IMR-90 (cell line): Measurements from ENCODE around the gene G3BP1. TPM values are rescaled to one million over a fixed set of nuclear protein-coding genes. Genes with fewer than 3 reads are reported as not detected.

Experiments
- ATAC-seq: fragments of 200-7000 bp; cut with Tn5 transposase; 2 replicates; pipeline ENCODE4 v1.9.1; 2020; ENCODE audit warnings: low read depth, mild to moderate bottlenecking, moderate library complexity
- BruUV-seq: library from RNA; stranded (reverse); fragments of 400-500 nt; replicated peaks from 2 replicates; lab custom pipeline; 2021; lab: Mats Ljungman, UMichigan
- CTCF ChIA-PET: fragments of 300-600 bp; formaldehyde crosslinking; extraction: SDS; loops from one replicate; lab custom pipeline; 2021; ENCODE audit warnings: antibody characterized with exemption; lab: Yijun Ruan, JAX
- POLR2A ChIA-PET: fragments of 300-600 bp; sonication (Branson Sonifier 250); formaldehyde crosslinking; loops from one replicate; lab custom pipeline; 2022; ENCODE audit warnings: antibody characterized with exemption; ENCODE audit not compliant: unreplicated experiment; lab: Charles Lee
- DNase-seq: peaks from one replicate; pipeline ENCODE4 v3.0.0; 2013
- H2AFZ ChIP-seq: replicated peaks from 2 replicates; pipeline ENCODE3; 2013; ENCODE audit warnings: low read length, mild to moderate bottlenecking; ENCODE audit not compliant: poor library complexity
- H2AK5ac ChIP-seq: 2 replicates; pipeline ENCODE4 v1.6.1; 2013; ENCODE audit warnings: low read depth, low read length, inconsistent platforms
- H2AK9ac ChIP-seq: replicated peaks from 2 replicates; pipeline ENCODE3; 2013; ENCODE audit warnings: mild to moderate bottlenecking, low read depth, low read length, moderate library complexity; ENCODE audit not compliant: poor library complexity
- H2BK120ac ChIP-seq: 2 replicates; pipeline ENCODE4 v1.6.1; 2013; ENCODE audit warnings: low read depth, low read length, inconsistent platforms
- H2BK15ac ChIP-seq: 3 replicates; pipeline ENCODE4 v1.6.1; 2013; ENCODE audit warnings: low read depth, low read length, inconsistent platforms
- H2BK20ac ChIP-seq: 2 replicates; pipeline ENCODE4 v1.6.1; 2013; ENCODE audit warnings: low read depth, mild to moderate bottlenecking, inconsistent platforms, low read length, moderate library complexity
- H2BK5ac ChIP-seq: 2 replicates; pipeline ENCODE4 v1.6.1; 2013; ENCODE audit warnings: mild to moderate bottlenecking, low read depth, low read length, inconsistent platforms; ENCODE audit not compliant: poor library complexity, severe bottlenecking
- H3K14ac ChIP-seq: replicated peaks from 2 replicates; pipeline ENCODE4 v1.6.1; 2013; ENCODE audit warnings: low read depth, low read length, inconsistent platforms
- H3K18ac ChIP-seq: 2 replicates; pipeline ENCODE4 v1.6.1; 2013; ENCODE audit warnings: low read depth, low read length, control low read depth
- H3K23ac ChIP-seq: 2 replicates; pipeline ENCODE4 v1.6.1; 2013; ENCODE audit warnings: low read depth, low read length, inconsistent platforms
- H3K27ac ChIP-seq: 2 replicates; pipeline ENCODE4 v1.5.1; 2013; ENCODE audit warnings: mild to moderate bottlenecking, control low read depth, low read length; ENCODE audit not compliant: insufficient read depth
- H3K27me3 ChIP-seq: 2 replicates; pipeline ENCODE4 v1.6.1; 2013; ENCODE audit warnings: low read length; ENCODE audit not compliant: control insufficient read depth, insufficient read depth
- H3K36me3 ChIP-seq: 2 replicates; pipeline ENCODE4 v1.6.1; 2013; ENCODE audit warnings: low read length, mixed read lengths; ENCODE audit not compliant: control insufficient read depth, insufficient read depth
- H3K4ac ChIP-seq: 2 replicates; pipeline ENCODE4 v1.6.1; 2013; ENCODE audit warnings: low read depth, low read length, inconsistent platforms
- H3K4me1 ChIP-seq: 2 replicates; pipeline ENCODE4 v1.6.1; 2013; ENCODE audit warnings: low read length, mixed read lengths; ENCODE audit not compliant: control insufficient read depth, insufficient read depth
- H3K4me2 ChIP-seq: 2 replicates; pipeline ENCODE4 v1.6.1; 2013; ENCODE audit warnings: low read depth, mild to moderate bottlenecking, control low read depth, low read length, moderate library complexity
- H3K4me3 ChIP-seq: 2 replicates; pipeline ENCODE4 v1.5.1; 2013; ENCODE audit warnings: low read depth, mild to moderate bottlenecking, control low read depth, low read length, moderate library complexity; ENCODE audit not compliant: insufficient read depth
- H3K56ac ChIP-seq: 2 replicates; pipeline ENCODE4 v1.6.1; 2013; ENCODE audit warnings: low read length, inconsistent platforms; ENCODE audit not compliant: insufficient read depth; ENCODE audit errors: extremely low read depth
- H3K79me1 ChIP-seq, 2 experiments: 2 replicates each; pipeline ENCODE4 v1.6.1; 2013; ENCODE audit warnings: low read length in 2 of 2, inconsistent platforms in 1 of 2, low read depth in 1 of 2
- H3K9ac ChIP-seq: 2 replicates; pipeline ENCODE4 v1.6.1; 2013; ENCODE audit warnings: low read depth, low read length, control low read depth
- H3K9me1 ChIP-seq: 2 replicates; pipeline ENCODE4 v1.6.1; 2013; ENCODE audit warnings: low read length, inconsistent platforms; ENCODE audit not compliant: insufficient read depth
- H3K9me3 ChIP-seq: 2 replicates; pipeline ENCODE4 v1.6.1; 2013; ENCODE audit warnings: low read length; ENCODE audit not compliant: control insufficient read depth, insufficient read depth
- H4K20me1 ChIP-seq: 2 replicates; pipeline ENCODE4 v1.6.1; 2013; ENCODE audit warnings: low read length, inconsistent platforms; ENCODE audit not compliant: insufficient read depth
- H4K5ac ChIP-seq: 2 replicates; pipeline ENCODE4 v1.6.1; 2013; ENCODE audit warnings: mild to moderate bottlenecking, low read depth, low read length, control low read depth
- H4K8ac ChIP-seq, 2 experiments: 2 replicates each; pipeline ENCODE4 v1.6.1; 2013; ENCODE audit warnings: low read depth in 2 of 2, low read length in 2 of 2, control low read depth in 1 of 2, inconsistent platforms in 1 of 2
- H4K91ac ChIP-seq: 2 replicates; pipeline ENCODE4 v1.6.1; 2013; ENCODE audit warnings: low read depth, low read length, inconsistent platforms; ENCODE audit not compliant: insufficient read depth
- BHLHE40 ChIP-seq: fragments of 150-350 bp; IDR thresholded peaks from 2 replicates; pipeline ENCODE4 v1.6.1; 2016; ENCODE audit warnings: mild to moderate bottlenecking, low read depth, low read length
- CEBPB ChIP-seq: IDR thresholded peaks from 2 replicates; pipeline ENCODE4 v1.6.1; 2012; ENCODE audit warnings: low read depth, low read length, improper control_type of control experiment
- CHD1 ChIP-seq: IDR thresholded peaks from 2 replicates; pipeline ENCODE4 v1.6.1; 2012; ENCODE audit warnings: low read depth, low read length, improper control_type of control experiment
- CTCF ChIP-seq: conservative IDR thresholded peaks from 2 replicates; pipeline ENCODE4 v1.5.1; 2012; ENCODE audit warnings: mild to moderate bottlenecking, low read depth, low read length, improper control_type of control experiment
- ELK1 ChIP-seq: fragments of 150-350 bp; IDR thresholded peaks from 2 replicates; pipeline ENCODE4 v1.6.1; 2016; ENCODE audit warnings: low read depth, mild to moderate bottlenecking, low read length, moderate library complexity, borderline replicate concordance
- FOS ChIP-seq: fragments of 150-350 bp; IDR thresholded peaks from 2 replicates; pipeline ENCODE4 v1.6.1; 2016; ENCODE audit warnings: low read depth, low read length
- MAFK ChIP-seq: IDR thresholded peaks from 2 replicates; pipeline ENCODE4 v1.6.1; 2012; ENCODE audit warnings: low read depth, low read length, improper control_type of control experiment
- MAZ ChIP-seq: IDR thresholded peaks from 2 replicates; pipeline ENCODE4 v1.6.1; 2012; ENCODE audit warnings: low read depth, mild to moderate bottlenecking, low read length, improper control_type of control experiment, moderate library complexity, borderline replicate concordance
- MXI1 ChIP-seq: IDR thresholded peaks from 2 replicates; pipeline ENCODE4 v1.6.1; 2012; ENCODE audit warnings: low read depth, mild to moderate bottlenecking, low read length, moderate library complexity, borderline replicate concordance
- NFE2L2 ChIP-seq: fragments of 150-350 bp; IDR thresholded peaks from 2 replicates; pipeline ENCODE4 v1.6.1; 2016; ENCODE audit warnings: low read depth, mild to moderate bottlenecking, low read length
- POLR2A ChIP-seq: IDR thresholded peaks from 2 replicates; pipeline ENCODE4 v1.6.1; 2012; ENCODE audit warnings: mild to moderate bottlenecking, low read depth, low read length
- RAD21 ChIP-seq: IDR thresholded peaks from 2 replicates; pipeline ENCODE4 v1.6.1; 2012; ENCODE audit warnings: low read length, improper control_type of control experiment
- RCOR1 ChIP-seq: IDR thresholded peaks from 2 replicates; pipeline ENCODE4 v1.6.1; 2012; ENCODE audit warnings: mild to moderate bottlenecking, low read length, improper control_type of control experiment; ENCODE audit not compliant: insufficient replicate concordance
- RFX5 ChIP-seq: IDR thresholded peaks from 2 replicates; pipeline ENCODE4 v1.8.0; 2012; ENCODE audit warnings: low read depth, mild to moderate bottlenecking, low read length, moderate library complexity
- SMC3 ChIP-seq: fragments of 150-350 bp; IDR thresholded peaks from 2 replicates; pipeline ENCODE4 v1.6.1; 2016; ENCODE audit warnings: low read depth, mild to moderate bottlenecking, antibody characterized with exemption, low read length, moderate library complexity
- USF2 ChIP-seq: fragments of 150-350 bp; IDR thresholded peaks from 2 replicates; pipeline ENCODE4 v1.6.1; 2017; ENCODE audit warnings: mild to moderate bottlenecking, antibody characterized with exemption, low read length, low read depth
- WGBS, 2 experiments: methylation state at CpG; one replicate each; pipeline versions ENCODE4 v1.1.5 to v1.1.7; 2013; ENCODE audit warnings: missing lambda C conversion rate in 2 of 2; ENCODE audit not compliant: insufficient read length in 1 of 2; ENCODE audit errors: extremely low coverage in 2 of 2; 5-methylcytosine and 5-hydroxymethylcytosine counted together
- dilution Hi-C: fragments of 300-500 bp; cut with HindIII; formaldehyde crosslinking; loops from one replicate; pipeline ENCODE4 v1.14.3; 2018; ENCODE audit warnings: low sequenced_read_pairs; ENCODE audit not compliant: unreplicated experiment
- in situ Hi-C: fragments of 300-500 bp; cut with MboI; formaldehyde crosslinking; loops from 3 replicates; pipeline ENCODE4 v1.14.3; 2019; ENCODE audit warnings: low sequenced_read_pairs, inconsistent platforms, mixed read lengths
- intact Hi-C: fragments of 100-400 bp; cut with micrococcal nuclease; formaldehyde crosslinking; loops from 2 replicates; pipeline ENCODE4 v1.10.0; 2022
- polyA plus RNA-seq, 3 experiments: library from polyadenylated mRNA; depleted of rRNA; stranded (reverse); fragments of >200 nt; gene quantifications; 2 replicates each; pipeline ENCODE4 v1.2.3, GENCODE V29; 2012; ENCODE audit warnings: low replicate concordance in 1 of 3
- total RNA-seq: library from RNA; depleted of rRNA; stranded (reverse); fragments of >200 nt; gene quantifications from 2 replicates; pipeline ENCODE4 v1.2.3, GENCODE V29; 2012

The G3BP1 gene
- total and polyA plus RNA-seq, 2 of the 4 experiments (the other 2 are of a cell fraction), result 40.2 to 482 TPM

- Histone ChIP-seq H2BK20ac (no peak overlapping the region), H3K18ac (no peak overlapping the region), H3K56ac (no peak overlapping the region), H4K8ac (no peak overlapping the region), H4K91ac (no peak overlapping the region), H2BK5ac (no peak overlapping the region), H3K79me1 (no peaks in the 10 kb centered on the region), H3K27me3 (no peaks in the 10 kb centered on the region), H3K27ac (no peak overlapping the region), H2BK15ac (no peak overlapping the region), H3K4me1 (no peaks in the 10 kb centered on the region), H3K36me3 (no peaks in the 10 kb centered on the region), H2AFZ (no peak overlapping the region), H3K23ac (no peak overlapping the region), H2BK120ac (no peak overlapping the region), H2AK5ac (no peak overlapping the region), H3K14ac (no peak overlapping the region), H3K9me3 (0 out of 2 replicates have a peak, but pooled peaks cover 2% of the 10 kb centered on the region), H3K9me1 (no peaks in the 10 kb centered on the region; the same call in 1 of the 2 replicates), H4K20me1 (no peaks in the 10 kb centered on the region), H3K4ac (no peak overlapping the region), H4K5ac (no peak overlapping the region), H3K4me3 (no peak overlapping the region), H3K9ac (no peak overlapping the region), H3K4me2 (no peak overlapping the region), H2AK9ac (no peak overlapping the region)
- BruUV-seq, result no TSS peak
- intact Hi-C loops (no loop called here), in situ Hi-C loops (no loop called here), dilution Hi-C loops (no loop called here)
- DNase-seq, result no peak
- TF ChIP-seq RCOR1, result no peak
- no peak for TF ChIP-seq MXI1
- no peak for TF ChIP-seq CHD1
- TF ChIP-seq POLR2A, result no peak
- TF ChIP-seq ELK1, result no peak
- TF ChIP-seq CTCF, result no peak
- no peak for TF ChIP-seq FOS
- no peak for TF ChIP-seq RAD21
- TF ChIP-seq CEBPB, result no peak
- TF ChIP-seq MAZ, result no peak
- TF ChIP-seq SMC3, result no peak
- TF ChIP-seq NFE2L2, result no peak
- TF ChIP-seq USF2, result no peak
- TF ChIP-seq RFX5, result no peak
- TF ChIP-seq BHLHE40, result no peak
- no peak for TF ChIP-seq MAFK
- POLR2A ChIA-PET, result no interaction called here
- WGBS, 2 experiments, result no CpG with 5 or more reads among the region's 7 CpGs
- CTCF ChIA-PET, result no interaction called here
- ATAC-seq, result no peak
Measured at GRCh38 chr5:151730381-151730780, 41.4 kb upstream of the G3BP1 start.
